ENCODE results near the gene HHIP. TPM values are rescaled to one million over a fixed set of nuclear protein-coding genes. Genes with fewer than 3 reads are reported as not detected.

Gene HHIP
- total RNA-seq, 1 experiment from 2014 or later, result not detected

DNA sequence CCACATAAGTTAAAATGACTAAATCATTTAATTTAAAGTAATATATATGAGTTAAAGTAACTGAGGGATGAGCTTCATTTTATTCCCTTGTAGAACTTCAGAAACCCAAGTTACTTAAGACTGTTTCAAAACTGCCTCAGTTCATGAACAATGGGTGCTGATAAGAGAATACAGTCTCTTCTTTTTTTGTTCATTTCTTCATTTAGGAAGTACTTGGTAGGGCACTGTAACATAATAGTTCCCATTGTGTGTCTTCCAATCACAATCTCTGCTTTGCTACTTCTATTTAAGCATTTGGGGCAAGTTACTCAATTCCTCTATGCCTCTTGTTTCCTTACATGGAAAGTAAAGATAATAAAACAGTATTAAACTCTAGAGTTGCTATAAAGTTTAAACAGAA lies 50.4 kb downstream of the HHIP start:
- H4K20me1 ChIP-seq (ENCODE audit: insufficient read depth), result no peaks in the 10 kb centered on the region
- H3K4me3 ChIP-seq (replicated peaks in 1 of 2; ENCODE audit: low read depth in 1 of 2, low read length in 2 of 2), result no peak overlapping the region
- DNase-seq (ENCODE audit: low read depth, low spot score), result no peak
- ChIA-PET RAD21 (ENCODE audit: low non-redundant PET in 1 of 2, low total read pairs in 2 of 2, uncharacterized antibody in 2 of 2, unreplicated experiment in 2 of 2) (no interaction called here), CTCF (no interaction called here), POLR2A (no interaction called here)
- no peaks in the 10 kb centered on the region for H3K9me3 ChIP-seq (ENCODE audit: control insufficient read depth in 1 of 2, insufficient read depth in 1 of 2, low read depth in 1 of 2, low read length in 2 of 2)
- H3K4me2 ChIP-seq (ENCODE audit: low read length), result no peak overlapping the region
- H3K9ac ChIP-seq (ENCODE audit: low read length), result no peak overlapping the region
- no peak for ATAC-seq
- H3K27me3 ChIP-seq (ENCODE audit: insufficient read depth, low read length), result no peaks in the 10 kb centered on the region
- no peak overlapping the region for H2AFZ ChIP-seq (ENCODE audit: low read depth, low read length, poor library complexity, severe bottlenecking)
- TF ChIP-seq CEBPB (IDR thresholded peaks at IDR 0.05; ENCODE audit: low read depth), result no peak
- TF ChIP-seq ATF3 (IDR thresholded peaks at IDR 0.05), result no peak
- no peak for TF ChIP-seq ZFX (IDR thresholded peaks at IDR 0.05)
- no peaks in the 10 kb centered on the region for H3K36me3 ChIP-seq (ENCODE audit: control insufficient read depth in 1 of 2, insufficient read depth in 2 of 2, low read length in 2 of 2)
- no peaks in the 10 kb centered on the region for H3K9me2 ChIP-seq (ENCODE audit: insufficient read depth)
- H3K79me2 ChIP-seq (ENCODE audit: insufficient read depth, low read length), result no peaks in the 10 kb centered on the region
- H3K27ac ChIP-seq (ENCODE audit: low read depth, low read length), result no peak overlapping the region
- BruUV-seq (replicated peaks), result no TSS peak
- H3K4me1 ChIP-seq (ENCODE audit: control insufficient read depth in 1 of 2, insufficient read depth in 2 of 2, low read length in 2 of 2), result no peaks in the 10 kb centered on the region
- intact Hi-C loops (cut with micrococcal nuclease), result no loop called here

DNA sequence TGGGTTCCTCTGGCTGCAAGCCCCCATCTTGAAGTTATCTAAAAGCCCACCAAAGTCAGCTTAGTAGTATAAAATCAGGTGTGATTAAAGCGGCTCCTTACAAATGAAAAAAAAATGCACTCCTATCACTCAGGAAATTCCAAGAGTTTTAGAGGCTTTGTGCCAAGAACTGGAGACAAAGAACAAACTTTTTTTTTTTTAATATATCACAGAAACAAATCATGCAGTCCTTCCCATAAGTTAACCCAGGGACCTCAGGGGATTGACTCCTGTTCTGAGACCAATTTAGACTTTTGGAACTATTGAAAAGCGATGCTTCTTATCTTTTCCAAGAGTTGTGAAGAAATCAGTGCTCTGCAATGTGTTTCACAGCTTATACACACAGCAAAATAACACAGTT lies 53.6 kb downstream of the HHIP start:
- no peaks in the 10 kb centered on the region for H3K79me2 ChIP-seq (ENCODE audit: insufficient read depth, low read length)
- no peaks in the 10 kb centered on the region for H3K36me3 ChIP-seq (ENCODE audit: control insufficient read depth in 1 of 2, insufficient read depth in 2 of 2, low read length in 2 of 2)
- no peak overlapping the region for H2AFZ ChIP-seq (ENCODE audit: low read depth, low read length, poor library complexity, severe bottlenecking)
- ATAC-seq, result no peak
- no peaks in the 10 kb centered on the region for H3K9me3 ChIP-seq (ENCODE audit: control insufficient read depth in 1 of 2, insufficient read depth in 1 of 2, low read depth in 1 of 2, low read length in 2 of 2)
- no peak overlapping the region for H3K4me3 ChIP-seq (replicated peaks in 1 of 2; ENCODE audit: low read depth in 1 of 2, low read length in 2 of 2)
- BruUV-seq (replicated peaks), result no TSS peak
- H4K20me1 ChIP-seq (ENCODE audit: insufficient read depth), result no peaks in the 10 kb centered on the region
- DNase-seq (ENCODE audit: low read depth, low spot score), result no peak
- H3K27ac ChIP-seq (ENCODE audit: low read depth, low read length), result no peak overlapping the region
- H3K9ac ChIP-seq (ENCODE audit: low read length), result no peak overlapping the region
- H3K4me2 ChIP-seq (ENCODE audit: low read length), result no peak overlapping the region
- H3K4me1 ChIP-seq (ENCODE audit: control insufficient read depth in 1 of 2, insufficient read depth in 2 of 2, low read length in 2 of 2), result no peaks in the 10 kb centered on the region
- intact Hi-C loops (cut with micrococcal nuclease), result no loop called here
- ChIA-PET POLR2A (no interaction called here), RAD21 (ENCODE audit: low non-redundant PET in 1 of 2, low total read pairs in 2 of 2, uncharacterized antibody in 2 of 2, unreplicated experiment in 2 of 2) (no interaction called here), CTCF (no interaction called here)
- no peaks in the 10 kb centered on the region for H3K9me2 ChIP-seq (ENCODE audit: insufficient read depth)
- H3K27me3 ChIP-seq (ENCODE audit: insufficient read depth, low read length), result no peaks in the 10 kb centered on the region
- TF ChIP-seq YY1 (IDR thresholded peaks at IDR 0.05; ENCODE audit: extremely low read depth, insufficient replicate concordance, low read depth, low read length), result no peak
- no peak for TF ChIP-seq JUND (IDR thresholded peaks at IDR 0.05)
- no peak for TF ChIP-seq CEBPB (IDR thresholded peaks at IDR 0.05; ENCODE audit: low read depth)
- no peak for TF ChIP-seq ZFX (IDR thresholded peaks at IDR 0.05)
- no peak for TF ChIP-seq ZNF274 (IDR thresholded peaks at IDR 0.05; ENCODE audit: low read depth, low read length)
- TF ChIP-seq POLR2A (IDR thresholded peaks at IDR 0.05; ENCODE audit: borderline replicate concordance, extremely low read depth, insufficient read depth, insufficient read length), result no peak
- TF ChIP-seq ELF1 (IDR thresholded peaks at IDR 0.05; ENCODE audit: borderline replicate concordance, low read depth), result no peak
- TF ChIP-seq RAD21 (IDR thresholded peaks at IDR 0.05; ENCODE audit: low read depth), result no peak
- TF ChIP-seq TCF7L2 (IDR thresholded peaks at IDR 0.05; ENCODE audit: borderline replicate concordance, extremely low read depth, insufficient read depth, insufficient read length), result no peak
- TF ChIP-seq EZH2phosphoT487 (IDR thresholded peaks at IDR 0.05; ENCODE audit: borderline replicate concordance), result no peak
- no peak for TF ChIP-seq POLR2AphosphoS5 (IDR thresholded peaks at IDR 0.05; ENCODE audit: low read depth, low read length)
- TF ChIP-seq, protein P1, sequence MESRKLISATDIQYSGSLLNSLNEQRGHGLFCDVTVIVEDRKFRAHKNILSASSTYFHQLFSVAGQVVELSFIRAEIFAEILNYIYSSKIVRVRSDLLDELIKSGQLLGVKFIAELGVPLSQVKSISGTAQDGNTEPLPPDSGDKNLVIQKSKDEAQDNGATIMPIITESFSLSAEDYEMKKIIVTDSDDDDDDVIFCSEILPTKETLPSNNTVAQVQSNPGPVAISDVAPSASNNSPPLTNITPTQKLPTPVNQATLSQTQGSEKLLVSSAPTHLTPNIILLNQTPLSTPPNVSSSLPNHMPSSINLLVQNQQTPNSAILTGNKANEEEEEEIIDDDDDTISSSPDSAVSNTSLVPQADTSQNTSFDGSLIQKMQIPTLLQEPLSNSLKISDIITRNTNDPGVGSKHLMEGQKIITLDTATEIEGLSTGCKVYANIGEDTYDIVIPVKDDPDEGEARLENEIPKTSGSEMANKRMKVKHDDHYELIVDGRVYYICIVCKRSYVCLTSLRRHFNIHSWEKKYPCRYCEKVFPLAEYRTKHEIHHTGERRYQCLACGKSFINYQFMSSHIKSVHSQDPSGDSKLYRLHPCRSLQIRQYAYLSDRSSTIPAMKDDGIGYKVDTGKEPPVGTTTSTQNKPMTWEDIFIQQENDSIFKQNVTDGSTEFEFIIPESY (IDR thresholded peaks at IDR 0.05; ENCODE audit: extremely low read depth, insufficient replicate concordance, low read length), result no peak
- TF ChIP-seq REST (IDR thresholded peaks at IDR 0.05; ENCODE audit: low read depth), result no peak
- TF ChIP-seq, protein P2, sequence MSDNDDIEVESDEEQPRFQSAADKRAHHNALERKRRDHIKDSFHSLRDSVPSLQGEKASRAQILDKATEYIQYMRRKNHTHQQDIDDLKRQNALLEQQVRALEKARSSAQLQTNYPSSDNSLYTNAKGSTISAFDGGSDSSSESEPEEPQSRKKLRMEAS (IDR thresholded peaks at IDR 0.05), result no peak
